Suprapubic skin (tissue), 4 donors: ENCODE results near the gene PLIN4.

Source experiments
- CTCF ChIP-seq, 2 donors: fragments of 200-600 bp in 1 of 2; fragments of 450-650 bp in 1 of 2; sonication (generic) in 1 of 2; IDR thresholded peaks; one replicate each; pipeline ENCODE4 v1.5.1; 2016 to 2019; ENCODE audit warnings: antibody characterized with exemption in 2 of 2, mild to moderate bottlenecking in 1 of 2, moderate library complexity in 1 of 2
- EP300 ChIP-seq: sonication (generic); formaldehyde crosslinking; IDR thresholded peaks from one replicate; pipeline ENCODE4 v1.6.1; 2017; ENCODE audit warnings: antibody characterized with exemption
- POLR2A ChIP-seq, 2 donors: fragments of 450-650 bp; IDR thresholded peaks; one replicate each; pipeline ENCODE4 v1.6.1; 2017; ENCODE audit warnings: antibody characterized with exemption in 2 of 2, mild to moderate bottlenecking in 2 of 2, moderate library complexity in 2 of 2
- POLR2AphosphoS5 ChIP-seq, 3 donors: sonication (generic); formaldehyde crosslinking; IDR thresholded peaks; one replicate each; pipeline ENCODE4 v1.6.1; 2017; ENCODE audit warnings: antibody characterized with exemption in 3 of 3

- TF ChIP-seq CTCF (IDR thresholded peaks at IDR 0.05) (no peak), POLR2AphosphoS5 (IDR thresholded peaks at IDR 0.05) (no peak), POLR2A (IDR thresholded peaks at IDR 0.05) (no peak), EP300 (no peak)
Observed at GRCh38 chr19:4502282-4503131, 15.8 kb downstream of the PLIN4 start.
